Putamen (tissue), 1 donor: ENCODE measurements around the gene APCS.

Experiments used
- DNase-seq: peaks from one replicate; pipeline ENCODE4 v3.0.0-alpha.2; 2016; ENCODE audit warnings: low spot score

Gene APCS

GRCh38 chr1:159587461-159587951 is at the start of gene APCS:
APCS (plus strand) TSS chr1:159587826; CDS start chr1:159587922, 96 bp downstream.
- DNase-seq, result no peak

GRCh38 chr1:159548126-159548525 is 39.5 kb upstream of the APCS start:
- DNase-seq, result no peak

GRCh38 chr1:159554261-159554660 is 33.4 kb upstream of the APCS start:
- no peak for DNase-seq

GRCh38 chr1:159554696-159555095 is 32.9 kb upstream of the APCS start:
- no peak for DNase-seq

GRCh38 chr1:159556931-159557369 is 30.7 kb upstream of the APCS start:
- DNase-seq, result no peak

GRCh38 chr1:159560599-159560998 is 27.0 kb upstream of the APCS start:
- no peak for DNase-seq

GRCh38 chr1:159561497-159561896 is 26.1 kb upstream of the APCS start:
- DNase-seq, result no peak

- DNase-seq, result no peak
Observed at GRCh38 chr1:159562680-159563079, 24.9 kb upstream of the APCS start.

GRCh38 chr1:159577446-159577845 is 10.2 kb upstream of the APCS start:
- no peak for DNase-seq

- DNase-seq, result no peak
Observed at GRCh38 chr1:159580340-159580739, 7.3 kb upstream of the APCS start.

GRCh38 chr1:159581422-159581821 is 6.2 kb upstream of the APCS start:
- DNase-seq, result no peak

- no peak for DNase-seq
Observed at GRCh38 chr1:159584536-159584935, 3.1 kb upstream of the APCS start.

GRCh38 chr1:159591981-159592380 is 4.4 kb downstream of the APCS start:
- DNase-seq, result no peak

- no peak for DNase-seq
Observed at GRCh38 chr1:159594625-159595405, 7.2 kb downstream of the APCS start.

GRCh38 chr1:159598196-159598595 is 10.6 kb downstream of the APCS start:
- DNase-seq, result no peak

GRCh38 chr1:159600894-159601293 is 13.3 kb downstream of the APCS start:
- no peak for DNase-seq

- no peak for DNase-seq
Observed at GRCh38 chr1:159602501-159602999, 14.9 kb downstream of the APCS start.

- DNase-seq, result no peak
Observed at GRCh38 chr1:159612211-159612885, 24.7 kb downstream of the APCS start.

- no peak for DNase-seq
Observed at GRCh38 chr1:159632922-159633321, 45.3 kb downstream of the APCS start.
